Kidney epithelial cell (primary cell): ENCODE data around the gene PTPN13. TPM values are rescaled to one million over a fixed set of nuclear protein-coding genes. Genes with fewer than 3 reads are reported as not detected.
"Not testable (repeated sequence)": the region's sequence is repeated elsewhere in the genome, so short reads cannot be mapped to it uniquely, and the experiment has no call there.

Source experiments
- DNase-seq: peaks from one replicate; pipeline ENCODE4 v3.0.0-alpha.2; 2010; ENCODE audit warnings: low read depth
- H3K27me3 ChIP-seq: 2 replicates; pipeline ENCODE4 v1.6.0; 2011; ENCODE audit warnings: low read length; ENCODE audit not compliant: control insufficient read depth, insufficient read depth
- H3K36me3 ChIP-seq: 2 replicates; pipeline ENCODE4 v1.5.1; 2011; ENCODE audit warnings: low read length; ENCODE audit not compliant: control insufficient read depth, insufficient read depth
- H3K4me3 ChIP-seq: 2 replicates; pipeline ENCODE4 v1.5.1; 2011; ENCODE audit warnings: low read depth, mild to moderate bottlenecking, control low read depth, low read length
- total RNA-seq: library from RNA; depleted of rRNA; stranded (reverse); fragments of >200 nt; gene quantifications from 2 replicates; pipeline ENCODE4 v1.2.3, GENCODE V29; 2015
- TF ChIP-seq, protein P1 (sequence below): IDR thresholded peaks from 2 replicates; pipeline ENCODE4 v1.5.1; 2011; ENCODE audit warnings: mild to moderate bottlenecking, moderate library complexity, low read length, control low read depth, inconsistent platforms; ENCODE audit not compliant: insufficient read depth, poor library complexity, severe bottlenecking

The PTPN13 gene
- total RNA-seq, 1 donor from 2014 or later, result 20.1 TPM

DNA sequence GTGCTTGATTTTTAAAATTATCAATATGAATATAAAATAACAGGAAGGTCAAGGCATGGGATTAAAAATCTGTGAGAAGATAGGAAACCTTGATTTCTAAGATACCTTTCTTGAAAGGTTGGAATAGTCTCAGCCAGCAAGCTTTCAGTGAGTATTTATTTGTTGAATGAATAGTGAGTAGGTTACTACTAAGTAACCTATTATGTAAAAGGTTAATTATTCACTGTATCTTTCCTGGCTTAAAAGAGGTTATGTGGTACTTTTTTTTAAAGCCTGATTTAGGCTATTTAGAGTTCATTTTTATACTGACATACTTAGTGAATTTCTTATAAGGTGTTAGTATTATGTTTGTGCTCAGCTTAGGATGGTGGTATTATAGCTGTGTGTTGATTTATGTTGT, 123.5 kb downstream of the PTPN13 start:
- no peaks in the 10 kb centered on the region for H3K27me3 ChIP-seq
- peak; percentile 47 for DNase-seq
- TF ChIP-seq, protein P1, sequence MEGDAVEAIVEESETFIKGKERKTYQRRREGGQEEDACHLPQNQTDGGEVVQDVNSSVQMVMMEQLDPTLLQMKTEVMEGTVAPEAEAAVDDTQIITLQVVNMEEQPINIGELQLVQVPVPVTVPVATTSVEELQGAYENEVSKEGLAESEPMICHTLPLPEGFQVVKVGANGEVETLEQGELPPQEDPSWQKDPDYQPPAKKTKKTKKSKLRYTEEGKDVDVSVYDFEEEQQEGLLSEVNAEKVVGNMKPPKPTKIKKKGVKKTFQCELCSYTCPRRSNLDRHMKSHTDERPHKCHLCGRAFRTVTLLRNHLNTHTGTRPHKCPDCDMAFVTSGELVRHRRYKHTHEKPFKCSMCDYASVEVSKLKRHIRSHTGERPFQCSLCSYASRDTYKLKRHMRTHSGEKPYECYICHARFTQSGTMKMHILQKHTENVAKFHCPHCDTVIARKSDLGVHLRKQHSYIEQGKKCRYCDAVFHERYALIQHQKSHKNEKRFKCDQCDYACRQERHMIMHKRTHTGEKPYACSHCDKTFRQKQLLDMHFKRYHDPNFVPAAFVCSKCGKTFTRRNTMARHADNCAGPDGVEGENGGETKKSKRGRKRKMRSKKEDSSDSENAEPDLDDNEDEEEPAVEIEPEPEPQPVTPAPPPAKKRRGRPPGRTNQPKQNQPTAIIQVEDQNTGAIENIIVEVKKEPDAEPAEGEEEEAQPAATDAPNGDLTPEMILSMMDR, result no peak
- H3K4me3 ChIP-seq, result no peak overlapping the region
- H3K36me3 ChIP-seq, result no peaks in the 10 kb centered on the region

DNA sequence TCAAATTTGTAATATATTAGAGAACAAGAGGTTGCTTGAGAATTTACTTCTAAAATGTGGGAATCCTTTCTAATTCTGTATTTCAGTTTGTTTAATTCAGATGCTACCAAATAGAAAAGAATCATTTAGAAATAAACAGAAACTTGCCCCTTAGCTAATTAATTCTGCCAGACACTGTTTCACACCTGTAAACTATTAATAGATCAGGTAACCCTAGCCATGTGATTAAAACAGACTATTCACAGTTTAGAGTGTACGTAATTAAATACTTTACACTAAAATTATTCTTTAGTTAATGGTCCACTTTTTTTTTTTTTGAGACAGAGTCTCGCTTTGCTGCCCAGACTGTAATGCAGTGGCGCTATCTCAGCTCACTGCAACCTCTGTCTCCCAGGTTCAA, 124.0 kb downstream of the PTPN13 start:
- Histone ChIP-seq H3K27me3 (no peaks in the 10 kb centered on the region), H3K36me3 (peaks cover under 1% of the 10 kb centered on the region), H3K4me3 (no peak overlapping the region)
- TF ChIP-seq, protein P1, result no peak
- no peak for DNase-seq

DNA sequence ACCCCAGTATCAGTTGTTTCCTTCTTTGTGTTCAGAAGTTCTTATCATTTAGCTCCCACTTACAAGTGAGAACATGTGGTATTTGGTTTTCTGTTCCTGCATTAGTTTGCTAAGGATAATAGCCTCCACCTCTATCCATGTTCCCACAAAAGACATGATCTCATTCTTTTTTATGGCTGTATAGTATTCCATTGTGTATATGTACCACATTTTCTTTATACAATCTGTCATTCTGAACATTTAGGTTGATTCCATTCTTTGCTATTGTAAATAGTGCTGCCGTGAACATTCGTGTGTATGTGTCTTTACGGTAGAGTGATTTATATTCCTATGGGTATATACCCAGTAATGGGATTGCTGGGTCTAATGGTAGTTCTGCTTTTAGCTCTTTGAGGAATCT, 125.0 kb downstream of the PTPN13 start:
- H3K4me3 ChIP-seq, DNase-seq, H3K27me3 ChIP-seq, H3K36me3 ChIP-seq: not testable (repeated sequence)

DNA sequence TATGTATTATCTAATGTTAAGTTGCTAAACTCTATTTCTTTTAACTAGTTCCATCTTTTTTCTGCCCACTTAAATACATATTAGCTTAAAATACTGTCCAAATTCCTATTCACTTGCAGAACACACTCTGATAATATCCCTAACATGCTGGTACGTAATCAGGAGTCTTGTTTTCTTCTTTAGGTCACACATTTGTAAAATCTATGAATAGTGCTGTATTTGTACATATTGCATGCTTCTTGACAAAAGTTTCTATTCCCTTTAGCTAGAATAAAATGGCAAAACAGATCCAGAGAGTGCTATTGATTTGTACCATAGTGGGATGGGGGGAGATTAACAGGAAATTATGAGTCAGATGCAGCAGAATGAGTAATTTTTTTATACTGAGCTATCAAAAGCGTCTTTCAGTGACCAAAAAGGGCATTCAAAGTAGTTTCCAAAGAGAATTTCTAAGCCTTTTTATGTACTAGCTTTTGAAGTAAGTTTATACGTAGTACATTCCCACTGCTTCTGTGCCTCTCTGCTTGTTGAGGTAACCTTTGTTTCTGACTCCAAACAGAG, 126.5 kb downstream of the PTPN13 start:
- no peak for DNase-seq
- TF ChIP-seq, protein P1, result no peak
- Histone ChIP-seq H3K27me3 (no peaks in the 10 kb centered on the region), H3K4me3 (no peak overlapping the region), H3K36me3 (peaks cover 1% of the 10 kb centered on the region)

DNA sequence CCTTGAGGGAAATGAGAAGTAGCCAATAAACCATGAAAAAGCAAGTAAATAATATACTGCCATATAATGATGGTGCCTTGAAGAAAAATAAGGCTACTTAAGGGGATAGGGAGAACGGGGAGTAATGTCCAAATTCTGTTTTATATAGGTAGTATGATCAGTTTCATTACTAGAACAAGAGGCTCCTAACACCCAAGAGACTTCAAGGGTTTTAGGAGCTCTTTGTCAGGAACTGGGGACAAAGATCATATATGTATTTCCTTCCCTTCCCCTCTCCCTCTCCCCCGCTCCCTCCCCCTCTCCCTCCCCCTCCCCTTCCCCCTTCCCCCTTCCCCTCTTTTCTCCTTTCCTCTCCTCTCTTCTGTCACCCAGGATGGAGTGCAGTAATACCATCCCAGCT, 127.3 kb downstream of the PTPN13 start:
- TF ChIP-seq, protein P1, result no peak
- Histone ChIP-seq H3K27me3 (no peaks in the 10 kb centered on the region), H3K36me3 (peaks cover 1% of the 10 kb centered on the region), H3K4me3 (no peak overlapping the region)
- DNase-seq, result no peak

DNA sequence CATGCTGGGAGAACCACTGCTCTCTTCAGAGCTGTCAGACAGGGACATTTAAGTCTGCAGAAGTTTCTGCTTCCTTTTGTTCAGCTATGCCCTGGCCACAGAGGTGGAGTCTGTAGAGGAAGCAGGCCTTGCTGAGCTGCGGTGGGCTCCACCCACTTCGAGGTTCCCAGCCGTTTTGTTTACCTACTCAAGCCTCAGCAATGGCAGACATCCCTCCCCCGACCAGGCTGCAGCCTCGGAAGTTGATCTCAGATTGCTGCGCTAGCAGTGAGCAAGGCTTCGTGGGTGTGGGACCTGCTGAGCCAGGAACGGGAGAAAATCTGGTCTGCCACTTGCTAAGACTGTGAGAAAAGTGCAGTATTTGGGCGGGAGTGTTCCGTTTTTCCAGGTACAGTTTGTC, 136.2 kb downstream of the PTPN13 start:
- H3K36me3 ChIP-seq, result peaks cover 2% of the 10 kb centered on the region
- H3K27me3 ChIP-seq, result no peaks in the 10 kb centered on the region
- no peak overlapping the region for H3K4me3 ChIP-seq
- no peak for DNase-seq
- TF ChIP-seq, protein P1, result no peak

DNA sequence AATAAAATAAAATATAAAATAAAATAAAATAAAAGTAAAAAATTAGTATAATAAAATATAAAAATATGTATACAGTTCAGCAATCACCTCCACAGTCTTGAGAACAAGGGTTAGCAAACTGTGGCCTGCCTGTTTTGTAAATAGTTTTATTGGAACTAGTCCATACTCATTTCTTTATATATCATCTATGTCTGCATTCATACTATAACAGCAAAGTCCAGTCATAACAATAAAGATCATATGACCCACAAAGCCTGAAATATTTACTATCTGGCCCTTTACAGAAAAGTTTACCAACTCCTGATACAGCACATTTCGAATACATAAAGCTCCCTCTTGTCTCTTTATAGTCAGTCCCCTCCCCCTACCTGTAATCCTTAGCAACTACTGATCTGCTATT, 143.1 kb downstream of the PTPN13 start:
- TF ChIP-seq, protein P1, result no peak
- no peaks in the 10 kb centered on the region for H3K36me3 ChIP-seq
- DNase-seq, result no peak
- no peaks in the 10 kb centered on the region for H3K27me3 ChIP-seq
- H3K4me3 ChIP-seq, result no peak overlapping the region
